ENCODE data around the gene SLC10A7. TPM values are rescaled to one million over a fixed set of nuclear protein-coding genes. Genes with fewer than 3 reads are reported as not detected.

Gene SLC10A7
- total and polyA plus RNA-seq, 4 donors = 7.3 to 25.6 (median 15.5) TPM

DNA sequence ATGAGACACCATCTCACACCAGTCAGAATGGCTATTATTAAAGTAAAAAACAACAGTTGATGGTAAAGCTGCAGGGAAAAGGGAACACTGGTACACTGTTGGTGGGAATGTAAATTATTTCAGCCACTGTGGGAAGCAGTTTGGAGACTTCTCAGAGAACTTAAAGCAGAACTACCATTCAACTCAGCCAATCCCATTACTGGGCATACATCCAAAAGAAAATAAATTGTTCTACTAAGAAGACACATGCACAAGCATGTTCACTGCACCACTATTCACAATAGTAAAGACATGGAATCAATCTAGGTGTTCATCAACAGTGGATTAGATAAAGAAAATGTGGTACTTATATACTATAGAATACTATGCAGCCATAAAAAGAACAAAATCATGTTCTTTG lies 172.4 kb downstream of the SLC10A7 start:
- Histone ChIP-seq H3K4me3 (ENCODE audit: low read depth, low read length) (no peak overlapping the region), H3K27ac (ENCODE audit: low read depth, low read length) (no peak overlapping the region), H3K36me3 (ENCODE audit: control insufficient read depth, insufficient read depth, low read length) (no peaks in the 10 kb centered on the region), H3K9me3 (ENCODE audit: control insufficient read depth, insufficient read depth, low read length) (no peaks in the 10 kb centered on the region), H3K4me1 (ENCODE audit: control insufficient read depth, insufficient read depth, low read length) (no peaks in the 10 kb centered on the region), H3K27me3 (ENCODE audit: control insufficient read depth, insufficient read depth, low read length) (no peaks in the 10 kb centered on the region)
- DNase-seq (ENCODE audit: low read depth in 4 of 6, low spot score in 6 of 6) = no peak

GRCh38 chr4:146347822-146348221 lies 173.9 kb downstream of the SLC10A7 start:
- H3K4me1 ChIP-seq (ENCODE audit: control insufficient read depth, insufficient read depth, low read length) = no peaks in the 10 kb centered on the region
- no CpG with 5 or more reads among the region's 2 CpGs for WGBS (ENCODE audit: insufficient coverage)
- no peak overlapping the region for H3K4me3 ChIP-seq (ENCODE audit: low read depth, low read length)
- no peak for DNase-seq (ENCODE audit: low read depth in 4 of 6, low spot score in 6 of 6)
- H3K27me3 ChIP-seq (ENCODE audit: control insufficient read depth, insufficient read depth, low read length) = no peaks in the 10 kb centered on the region
- H3K27ac ChIP-seq (ENCODE audit: low read depth, low read length) = no peak overlapping the region
- H3K9me3 ChIP-seq (ENCODE audit: control insufficient read depth, insufficient read depth, low read length) = no peaks in the 10 kb centered on the region
- H3K36me3 ChIP-seq (ENCODE audit: control insufficient read depth, insufficient read depth, low read length) = no peaks in the 10 kb centered on the region

- Histone ChIP-seq H3K4me1 (ENCODE audit: control insufficient read depth, insufficient read depth, low read length) (no peaks in the 10 kb centered on the region), H3K9me3 (ENCODE audit: control insufficient read depth, insufficient read depth, low read length) (no peaks in the 10 kb centered on the region), H3K36me3 (ENCODE audit: control insufficient read depth, insufficient read depth, low read length) (no peaks in the 10 kb centered on the region), H3K27ac (ENCODE audit: low read depth, low read length) (no peak overlapping the region), H3K27me3 (ENCODE audit: control insufficient read depth, insufficient read depth, low read length) (no peaks in the 10 kb centered on the region), H3K4me3 (ENCODE audit: low read depth, low read length) (no peak overlapping the region)
- no CpG with 5 or more reads among the region's 1 CpG for WGBS (ENCODE audit: insufficient coverage)
- DNase-seq (ENCODE audit: low read depth in 4 of 6, low spot score in 6 of 6) = no peak
Measured at GRCh38 chr4:146346276-146346675, 175.5 kb downstream of the SLC10A7 start.

GRCh38 chr4:146343776-146344175 lies 178.0 kb downstream of the SLC10A7 start:
- Histone ChIP-seq H3K9me3 (ENCODE audit: control insufficient read depth, insufficient read depth, low read length) (no peaks in the 10 kb centered on the region), H3K27ac (ENCODE audit: low read depth, low read length) (no peak overlapping the region), H3K4me1 (ENCODE audit: control insufficient read depth, insufficient read depth, low read length) (no peaks in the 10 kb centered on the region), H3K4me3 (ENCODE audit: low read depth, low read length) (no peak overlapping the region), H3K27me3 (ENCODE audit: control insufficient read depth, insufficient read depth, low read length) (no peaks in the 10 kb centered on the region), H3K36me3 (ENCODE audit: control insufficient read depth, insufficient read depth, low read length) (no peaks in the 10 kb centered on the region)
- no peak for DNase-seq (ENCODE audit: low read depth in 4 of 6, low spot score in 6 of 6)
- no CpG with 5 or more reads among the region's 3 CpGs for WGBS (ENCODE audit: insufficient coverage)

- H3K36me3 ChIP-seq (ENCODE audit: control insufficient read depth, insufficient read depth, low read length) = no peaks in the 10 kb centered on the region
- no peak for DNase-seq (ENCODE audit: low read depth in 4 of 6, low spot score in 6 of 6)
- no peaks in the 10 kb centered on the region for H3K27me3 ChIP-seq (ENCODE audit: control insufficient read depth, insufficient read depth, low read length)
- H3K9me3 ChIP-seq (ENCODE audit: control insufficient read depth, insufficient read depth, low read length) = no peaks in the 10 kb centered on the region
- no peak overlapping the region for H3K4me3 ChIP-seq (ENCODE audit: low read depth, low read length)
- no peak overlapping the region for H3K27ac ChIP-seq (ENCODE audit: low read depth, low read length)
- no peaks in the 10 kb centered on the region for H3K4me1 ChIP-seq (ENCODE audit: control insufficient read depth, insufficient read depth, low read length)
Measured at GRCh38 chr4:146343199-146343598, 178.5 kb downstream of the SLC10A7 start.

- no peaks in the 10 kb centered on the region for H3K4me1 ChIP-seq (ENCODE audit: control insufficient read depth, insufficient read depth, low read length)
- no peak overlapping the region for H3K4me3 ChIP-seq (ENCODE audit: low read depth, low read length)
- WGBS (ENCODE audit: insufficient coverage) = no CpG with 5 or more reads among the region's 1 CpG
- H3K9me3 ChIP-seq (ENCODE audit: control insufficient read depth, insufficient read depth, low read length) = no peaks in the 10 kb centered on the region
- no peaks in the 10 kb centered on the region for H3K36me3 ChIP-seq (ENCODE audit: control insufficient read depth, insufficient read depth, low read length)
- peak in 3 of 6 donors; percentile 32 to 83 (median 53) for DNase-seq (ENCODE audit: low read depth in 4 of 6, low spot score in 6 of 6)
- no peak overlapping the region for H3K27ac ChIP-seq (ENCODE audit: low read depth, low read length)
- H3K27me3 ChIP-seq (ENCODE audit: control insufficient read depth, insufficient read depth, low read length) = no peaks in the 10 kb centered on the region
Measured at GRCh38 chr4:146342600-146343192, 179.0 kb downstream of the SLC10A7 start.

DNA sequence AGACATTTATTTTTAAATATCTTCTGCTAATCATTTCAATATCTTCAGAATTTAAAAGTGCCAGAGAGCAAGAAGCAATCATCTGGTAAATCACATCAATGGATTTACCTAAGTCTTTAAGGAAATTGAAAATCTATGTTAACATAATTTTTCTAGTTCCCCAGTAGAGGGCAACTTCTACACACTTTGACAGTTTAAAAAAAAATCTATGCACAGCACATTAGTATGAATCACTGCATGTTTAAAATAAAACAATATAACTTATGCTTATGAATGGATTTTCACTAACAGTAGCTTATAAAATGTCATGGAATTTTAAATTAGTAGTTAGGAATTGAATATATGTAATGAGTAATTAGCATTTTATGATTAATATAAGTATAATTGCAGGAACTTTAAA lies 180.9 kb downstream of the SLC10A7 start:
- DNase-seq (ENCODE audit: low read depth in 4 of 6, low spot score in 6 of 6) = peak in 3 of 6 donors; percentile 12 to 63 (median 33)
- Histone ChIP-seq H3K36me3 (ENCODE audit: control insufficient read depth, insufficient read depth, low read length) (no peaks in the 10 kb centered on the region), H3K27me3 (ENCODE audit: control insufficient read depth, insufficient read depth, low read length) (no peaks in the 10 kb centered on the region), H3K4me3 (ENCODE audit: low read depth, low read length) (no peak overlapping the region), H3K4me1 (ENCODE audit: control insufficient read depth, insufficient read depth, low read length) (no peaks in the 10 kb centered on the region), H3K27ac (ENCODE audit: low read depth, low read length) (no peak overlapping the region), H3K9me3 (ENCODE audit: control insufficient read depth, insufficient read depth, low read length) (no peaks in the 10 kb centered on the region)

DNA sequence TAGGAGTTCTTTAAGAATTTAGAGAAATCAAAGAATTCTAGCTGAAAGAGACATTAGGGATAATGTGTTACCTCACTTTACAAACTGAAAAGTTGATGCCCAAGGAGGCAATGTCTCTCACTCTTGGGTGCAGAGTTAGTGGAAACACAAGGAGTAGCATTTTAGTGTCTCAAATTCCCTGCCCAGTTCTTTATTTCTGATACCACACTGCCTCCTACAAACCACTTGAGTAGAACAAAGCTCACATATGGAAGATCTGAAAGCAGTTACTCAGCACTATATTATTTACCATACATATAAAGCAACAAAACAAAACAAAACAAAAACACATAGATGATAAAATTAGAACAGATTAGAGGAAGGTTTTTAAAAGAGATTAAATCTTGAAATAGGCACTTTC lies 183.2 kb downstream of the SLC10A7 start:
- Histone ChIP-seq H3K27me3 (ENCODE audit: control insufficient read depth, insufficient read depth, low read length) (no peaks in the 10 kb centered on the region), H3K4me1 (ENCODE audit: control insufficient read depth, insufficient read depth, low read length) (no peaks in the 10 kb centered on the region), H3K36me3 (ENCODE audit: control insufficient read depth, insufficient read depth, low read length) (no peaks in the 10 kb centered on the region), H3K27ac (ENCODE audit: low read depth, low read length) (no peak overlapping the region), H3K4me3 (ENCODE audit: low read depth, low read length) (no peak overlapping the region), H3K9me3 (ENCODE audit: control insufficient read depth, insufficient read depth, low read length) (no peaks in the 10 kb centered on the region)
- DNase-seq (ENCODE audit: low read depth in 4 of 6, low spot score in 6 of 6) = peak in 2 of 6 donors; percentile 17 to 37

GRCh38 chr4:146336410-146336807 lies 185.3 kb downstream of the SLC10A7 start:
- Histone ChIP-seq H3K36me3 (ENCODE audit: control insufficient read depth, insufficient read depth, low read length) (no peaks in the 10 kb centered on the region), H3K27me3 (ENCODE audit: control insufficient read depth, insufficient read depth, low read length) (no peaks in the 10 kb centered on the region), H3K9me3 (ENCODE audit: control insufficient read depth, insufficient read depth, low read length) (no peaks in the 10 kb centered on the region), H3K4me3 (ENCODE audit: low read depth, low read length) (no peak overlapping the region), H3K27ac (ENCODE audit: low read depth, low read length) (no peak overlapping the region), H3K4me1 (ENCODE audit: control insufficient read depth, insufficient read depth, low read length) (no peaks in the 10 kb centered on the region)
- no peak for DNase-seq (ENCODE audit: low read depth in 4 of 6, low spot score in 6 of 6)
- no CpG with 5 or more reads among the region's 1 CpG for WGBS (ENCODE audit: insufficient coverage)

DNA sequence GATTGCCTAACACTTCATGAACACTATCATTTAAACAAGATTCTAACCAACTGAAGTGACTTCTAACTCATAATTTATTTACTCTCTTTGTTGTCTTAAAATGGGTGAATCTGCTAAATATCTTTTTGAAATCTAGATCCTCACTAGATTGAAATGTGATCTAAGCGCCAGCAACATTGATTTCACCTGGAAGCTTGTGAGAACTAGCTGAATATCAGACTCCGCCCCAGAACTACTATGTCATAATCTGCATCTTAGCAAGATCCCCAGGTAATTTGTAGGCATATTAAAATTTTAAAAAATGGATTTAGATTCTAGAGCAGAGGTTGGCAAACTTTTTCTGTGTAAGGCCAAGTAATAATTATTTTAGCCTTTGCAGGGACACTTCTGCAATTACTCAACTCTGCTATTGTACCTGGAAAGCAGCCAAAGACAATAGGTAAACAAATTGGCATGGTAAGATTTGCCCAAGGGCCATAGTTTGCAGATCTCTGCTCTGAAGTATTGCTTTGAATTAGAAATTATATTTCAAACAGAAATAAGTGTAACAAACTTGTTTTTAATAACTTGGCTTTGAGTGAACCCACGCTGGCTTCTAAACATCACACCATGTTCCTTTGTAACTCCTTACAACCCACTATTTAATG lies 185.9 kb downstream of the SLC10A7 start:
- Histone ChIP-seq H3K4me1 (ENCODE audit: control insufficient read depth, insufficient read depth, low read length) (no peaks in the 10 kb centered on the region), H3K27ac (ENCODE audit: low read depth, low read length) (no peak overlapping the region), H3K4me3 (ENCODE audit: low read depth, low read length) (no peak overlapping the region), H3K9me3 (ENCODE audit: control insufficient read depth, insufficient read depth, low read length) (no peaks in the 10 kb centered on the region), H3K27me3 (ENCODE audit: control insufficient read depth, insufficient read depth, low read length) (no peaks in the 10 kb centered on the region), H3K36me3 (ENCODE audit: control insufficient read depth, insufficient read depth, low read length) (no peaks in the 10 kb centered on the region)
- no peak for DNase-seq (ENCODE audit: low read depth in 4 of 6, low spot score in 6 of 6)
- no CpG with 5 or more reads among the region's 3 CpGs for WGBS (ENCODE audit: insufficient coverage)
